ENCODE data around the gene WBP2.
A peak's percentile ranks its signal among the peaks of the same experiment; 100 is the strongest.
"Not testable (repeated sequence)": the region's sequence is repeated elsewhere in the genome, so short reads cannot be mapped to it uniquely, and the experiment has no call there.

WBP2 gene

GRCh38 chr17:75864887-75865286 lies 9.8 kb upstream of the WBP2 start:
- peak overlapping the region; percentile 94 for H3K27ac Mint-ChIP-seq
- peak overlapping the region; percentile 68 for H3K4me3 Mint-ChIP-seq
- H3K9me3 Mint-ChIP-seq; H3K36me3 Mint-ChIP-seq (ENCODE audit: low read depth); H3K27me3 Mint-ChIP-seq (ENCODE audit: low read depth): not testable (repeated sequence)
- H3K4me1 Mint-ChIP-seq (ENCODE audit: low read depth), result peaks cover 30% of the 10 kb centered on the region

DNA sequence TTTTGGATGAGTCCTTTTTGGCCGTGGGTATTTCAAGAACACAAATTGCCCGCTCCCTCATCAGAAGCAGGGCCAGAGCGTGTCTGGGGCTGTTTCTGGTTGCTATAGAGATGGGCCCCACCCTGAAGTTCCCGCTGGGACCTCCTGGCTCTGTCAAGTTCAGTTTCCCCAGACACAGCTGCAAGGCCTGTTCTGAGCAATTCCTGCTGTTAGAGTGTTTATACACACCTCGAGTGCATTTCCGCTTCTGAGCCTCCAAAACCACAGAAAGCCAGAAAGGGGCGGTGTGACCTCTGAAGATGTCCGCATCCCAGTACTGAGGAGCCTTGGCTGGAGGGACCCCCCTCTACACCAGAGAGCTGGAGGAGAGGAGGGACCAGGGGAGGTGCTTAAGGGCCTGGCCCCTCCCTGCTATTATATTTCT lies 9.3 kb upstream of the WBP2 start:
- peak overlapping the region; percentile 68 for H3K4me3 Mint-ChIP-seq
- H3K9me3 Mint-ChIP-seq, result no peaks in the 10 kb centered on the region
- H3K36me3 Mint-ChIP-seq (ENCODE audit: low read depth), result no peaks in the 10 kb centered on the region
- no peaks in the 10 kb centered on the region for H3K27me3 Mint-ChIP-seq (ENCODE audit: low read depth)
- peaks cover 30% of the 10 kb centered on the region for H3K4me1 Mint-ChIP-seq (ENCODE audit: low read depth)
- H3K27ac Mint-ChIP-seq, result peak overlapping the region; percentile 94

- no peaks in the 10 kb centered on the region for H3K27me3 Mint-ChIP-seq (ENCODE audit: low read depth)
- H3K4me1 Mint-ChIP-seq (ENCODE audit: low read depth), result peaks cover 39% of the 10 kb centered on the region
- H3K27ac Mint-ChIP-seq, result peak overlapping the region; percentile 46
- no peaks in the 10 kb centered on the region for H3K36me3 Mint-ChIP-seq (ENCODE audit: low read depth)
- no peak overlapping the region for H3K4me3 Mint-ChIP-seq
- no peaks in the 10 kb centered on the region for H3K9me3 Mint-ChIP-seq
Observed at GRCh38 chr17:75861927-75862317, 6.8 kb upstream of the WBP2 start.

DNA sequence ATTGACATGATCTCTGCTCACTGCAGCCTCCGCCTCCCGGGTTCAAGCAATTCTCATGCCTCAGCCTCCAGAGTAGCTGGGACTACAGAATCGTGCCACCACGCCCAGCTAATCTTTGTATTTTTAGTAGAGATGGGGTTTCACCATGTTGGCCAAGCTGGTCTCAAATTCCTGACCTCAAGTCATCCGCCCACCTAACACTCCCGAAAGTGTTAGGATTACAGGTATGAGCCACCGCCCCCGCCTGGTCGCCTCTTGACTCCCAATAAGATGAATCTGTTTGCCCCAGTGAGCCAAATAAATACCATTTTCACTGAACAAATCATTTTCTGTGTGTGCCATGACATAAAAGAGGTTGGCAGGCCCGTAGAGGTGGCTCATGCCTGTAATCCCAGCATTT lies 4.2 kb upstream of the WBP2 start:
- Mint-ChIP-seq H3K4me1 (ENCODE audit: low read depth) (peaks cover 33% of the 10 kb centered on the region), H3K27ac (peak overlapping the region; percentile 59)
- H3K36me3 Mint-ChIP-seq (ENCODE audit: low read depth); H3K27me3 Mint-ChIP-seq (ENCODE audit: low read depth); H3K4me3 Mint-ChIP-seq; H3K9me3 Mint-ChIP-seq: not testable (repeated sequence)

GRCh38 chr17:75856062-75856756 lies 1.1 kb upstream of the WBP2 start:
- peak overlapping the region; percentile 79 for H3K27ac Mint-ChIP-seq
- no peak overlapping the region for H3K4me3 Mint-ChIP-seq
- H3K4me1 Mint-ChIP-seq (ENCODE audit: low read depth), result peaks cover 32% of the 10 kb centered on the region
- no peaks in the 10 kb centered on the region for H3K9me3 Mint-ChIP-seq
- no peaks in the 10 kb centered on the region for H3K36me3 Mint-ChIP-seq (ENCODE audit: low read depth)
- H3K27me3 Mint-ChIP-seq (ENCODE audit: low read depth), result no peaks in the 10 kb centered on the region

- no peak overlapping the region for H3K27ac Mint-ChIP-seq
- H3K9me3 Mint-ChIP-seq, result no peaks in the 10 kb centered on the region
- H3K27me3 Mint-ChIP-seq (ENCODE audit: low read depth), result no peaks in the 10 kb centered on the region
- peaks cover 3% of the 10 kb centered on the region for H3K36me3 Mint-ChIP-seq (ENCODE audit: low read depth)
- peaks cover 29% of the 10 kb centered on the region for H3K4me1 Mint-ChIP-seq (ENCODE audit: low read depth)
- no peak overlapping the region for H3K4me3 Mint-ChIP-seq
Observed at GRCh38 chr17:75854881-75855309, 240 bp downstream of the WBP2 start.

DNA sequence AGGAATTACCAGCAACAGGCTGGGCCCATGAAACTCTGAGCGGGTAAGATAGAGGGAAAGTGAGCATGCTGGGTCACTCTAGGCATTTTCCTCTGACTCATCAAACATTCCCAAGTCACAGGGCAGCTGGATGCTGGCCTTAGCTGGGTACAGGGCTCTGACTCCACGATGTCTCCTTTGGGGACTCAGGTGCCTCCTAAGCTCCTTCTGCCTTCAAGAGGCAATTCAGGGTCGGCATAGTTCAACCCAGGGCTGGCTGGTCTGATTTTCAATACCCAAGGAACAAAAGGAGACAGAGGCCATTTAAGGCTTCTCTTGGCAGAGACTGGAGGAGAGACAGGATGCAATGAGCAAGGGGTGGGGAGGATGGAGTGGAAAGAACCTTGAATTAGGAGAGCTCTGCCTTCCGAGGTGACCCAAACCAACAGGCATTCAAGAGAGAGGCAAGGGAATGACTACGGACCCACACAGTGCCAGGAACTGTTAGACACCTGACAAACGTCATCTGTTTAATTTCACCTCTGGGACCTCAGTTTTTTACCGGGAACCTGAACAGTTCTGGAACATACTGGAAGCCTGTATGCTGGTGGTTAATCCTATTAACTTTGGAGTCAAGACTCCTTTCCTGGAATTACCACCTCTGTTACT lies 910 bp downstream of the WBP2 start:
- no peak overlapping the region for H3K4me3 Mint-ChIP-seq

GRCh38 chr17:75853433-75853832 lies 1.7 kb downstream of the WBP2 start:
- H3K36me3 Mint-ChIP-seq (ENCODE audit: low read depth), result peaks cover 9% of the 10 kb centered on the region
- no peak overlapping the region for H3K4me3 Mint-ChIP-seq
- no peaks in the 10 kb centered on the region for H3K9me3 Mint-ChIP-seq
- H3K27me3 Mint-ChIP-seq (ENCODE audit: low read depth), result no peaks in the 10 kb centered on the region
- no peak overlapping the region for H3K27ac Mint-ChIP-seq
- H3K4me1 Mint-ChIP-seq (ENCODE audit: low read depth), result peaks cover 24% of the 10 kb centered on the region

More for the DNA sequence above, 910 bp downstream of the WBP2 start:
- peak overlapping the region; percentile 78 for H3K27ac Mint-ChIP-seq
- H3K9me3 Mint-ChIP-seq, result no peaks in the 10 kb centered on the region
- peaks cover 27% of the 10 kb centered on the region for H3K4me1 Mint-ChIP-seq (ENCODE audit: low read depth)
- peaks cover 8% of the 10 kb centered on the region for H3K36me3 Mint-ChIP-seq (ENCODE audit: low read depth)
- H3K27me3 Mint-ChIP-seq (ENCODE audit: low read depth), result no peaks in the 10 kb centered on the region

DNA sequence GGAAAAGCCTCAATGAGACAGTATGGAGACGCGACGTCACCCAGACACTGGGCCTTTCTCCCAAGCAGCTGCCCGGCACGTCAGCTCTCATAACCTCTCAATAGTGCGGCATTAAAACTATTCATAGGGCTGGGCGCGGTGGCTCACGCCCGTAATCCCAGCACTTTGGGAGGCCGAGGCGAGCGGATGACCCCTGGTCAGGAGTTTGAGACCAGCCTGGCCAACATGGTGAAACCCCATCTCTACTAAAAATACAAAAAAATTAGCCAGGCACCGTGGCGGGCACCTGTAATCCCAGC lies 3.5 kb downstream of the WBP2 start:
- not testable (repeated sequence) for H3K4me3 Mint-ChIP-seq; H3K27me3 Mint-ChIP-seq (ENCODE audit: low read depth); H3K9me3 Mint-ChIP-seq; H3K27ac Mint-ChIP-seq
- peaks cover 19% of the 10 kb centered on the region for H3K36me3 Mint-ChIP-seq (ENCODE audit: low read depth)
- H3K4me1 Mint-ChIP-seq (ENCODE audit: low read depth), result peaks cover 28% of the 10 kb centered on the region

GRCh38 chr17:75850928-75851692 lies 4.0 kb downstream of the WBP2 start:
- no peak overlapping the region for H3K27ac Mint-ChIP-seq
- peaks cover 23% of the 10 kb centered on the region for H3K4me1 Mint-ChIP-seq (ENCODE audit: low read depth)
- H3K4me3 Mint-ChIP-seq, result no peak overlapping the region
- no peaks in the 10 kb centered on the region for H3K9me3 Mint-ChIP-seq
- H3K36me3 Mint-ChIP-seq (ENCODE audit: low read depth), result peaks cover 21% of the 10 kb centered on the region
- no peaks in the 10 kb centered on the region for H3K27me3 Mint-ChIP-seq (ENCODE audit: low read depth)

GRCh38 chr17:75849724-75850123 lies 5.4 kb downstream of the WBP2 start:
- H3K27me3 Mint-ChIP-seq (ENCODE audit: low read depth), result no peaks in the 10 kb centered on the region
- H3K4me1 Mint-ChIP-seq (ENCODE audit: low read depth), result peaks cover 26% of the 10 kb centered on the region
- no peaks in the 10 kb centered on the region for H3K9me3 Mint-ChIP-seq
- H3K27ac Mint-ChIP-seq, result no peak overlapping the region
- peaks cover 29% of the 10 kb centered on the region for H3K36me3 Mint-ChIP-seq (ENCODE audit: low read depth)
- H3K4me3 Mint-ChIP-seq, result no peak overlapping the region

DNA sequence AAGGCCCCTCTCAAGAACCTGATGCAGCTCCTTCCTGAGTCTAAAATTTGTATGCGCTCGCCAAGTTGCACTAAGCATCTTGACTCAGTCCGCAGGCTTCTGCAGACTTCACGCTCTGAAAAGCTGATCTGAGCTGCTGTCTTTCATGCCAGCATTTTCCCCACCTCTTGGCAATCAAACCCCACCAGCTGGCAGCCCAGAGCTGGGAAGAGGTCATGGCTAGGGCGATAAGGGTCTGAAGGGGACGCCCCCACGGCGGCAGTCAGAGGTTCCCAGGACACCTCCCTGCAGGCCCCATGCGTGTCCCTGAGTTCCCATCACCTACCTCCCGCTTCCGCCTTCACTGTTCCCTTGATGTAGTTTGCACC lies 5.9 kb downstream of the WBP2 start:
- H3K27me3 Mint-ChIP-seq (ENCODE audit: low read depth), result no peaks in the 10 kb centered on the region
- peaks cover 29% of the 10 kb centered on the region for H3K36me3 Mint-ChIP-seq (ENCODE audit: low read depth)
- H3K4me1 Mint-ChIP-seq (ENCODE audit: low read depth), result peaks cover 23% of the 10 kb centered on the region
- no peaks in the 10 kb centered on the region for H3K9me3 Mint-ChIP-seq
- no peak overlapping the region for H3K27ac Mint-ChIP-seq
- H3K4me3 Mint-ChIP-seq, result no peak overlapping the region

DNA sequence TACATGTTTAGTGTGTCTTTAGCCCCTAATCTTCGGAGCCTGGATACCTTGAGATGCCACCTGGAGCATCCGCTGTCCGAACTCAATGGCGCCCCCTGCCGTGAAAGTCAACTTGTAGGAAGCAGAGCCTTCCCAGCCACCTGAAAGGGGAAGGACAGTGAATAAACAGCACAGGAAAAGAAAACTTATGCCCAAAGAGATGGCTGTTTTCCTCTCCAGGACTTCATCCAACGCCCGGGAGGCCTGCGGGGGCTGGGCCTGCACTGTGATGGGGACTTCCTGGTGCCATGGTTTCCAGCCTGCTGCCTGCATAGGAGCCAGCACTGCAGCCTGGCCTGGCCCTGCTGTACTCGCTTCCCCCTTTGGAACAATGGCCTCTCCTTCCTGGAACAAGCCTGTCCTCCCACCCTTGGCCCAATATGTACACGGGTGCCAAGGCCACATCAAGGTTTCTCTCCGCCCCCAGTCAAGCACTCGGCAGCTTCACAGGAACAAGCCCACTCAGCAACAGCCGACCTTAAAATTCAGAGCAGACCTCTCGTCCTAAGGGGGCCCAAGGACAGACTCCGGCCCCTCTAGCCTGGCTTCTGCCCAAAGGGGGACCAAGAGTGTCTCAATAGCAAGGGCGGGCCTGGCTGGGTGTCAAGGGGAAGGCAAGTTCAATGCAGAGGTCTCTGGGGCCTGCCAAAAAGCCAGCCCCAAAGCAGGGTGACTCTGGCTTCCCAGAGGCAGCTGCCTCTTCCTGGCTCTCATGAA lies 6.4 kb downstream of the WBP2 start:
- Mint-ChIP-seq H3K4me1 (ENCODE audit: low read depth) (peaks cover 22% of the 10 kb centered on the region), H3K27me3 (ENCODE audit: low read depth) (no peaks in the 10 kb centered on the region), H3K4me3 (no peak overlapping the region), H3K9me3 (no peaks in the 10 kb centered on the region), H3K36me3 (ENCODE audit: low read depth) (peaks cover 29% of the 10 kb centered on the region), H3K27ac (peak overlapping the region; percentile 11)

GRCh38 chr17:75847614-75848522 lies 7.3 kb downstream of the WBP2 start:
- H3K36me3 Mint-ChIP-seq (ENCODE audit: low read depth), result peaks cover 33% of the 10 kb centered on the region
- H3K27ac Mint-ChIP-seq, result peak overlapping the region; percentile 11
- H3K4me1 Mint-ChIP-seq (ENCODE audit: low read depth), result peaks cover 19% of the 10 kb centered on the region
- no peak overlapping the region for H3K4me3 Mint-ChIP-seq
- no peaks in the 10 kb centered on the region for H3K9me3 Mint-ChIP-seq
- no peaks in the 10 kb centered on the region for H3K27me3 Mint-ChIP-seq (ENCODE audit: low read depth)

Data from T-helper 1 cell treated with Interleukin-12 subunit alpha and Interleukin-12 subunit beta and Interleukin-4 antibody, amounts not matched to agents 30 μg/mL and 1 μg/mL, for 36 hours (primary cell).